Stimulated activated CD4-positive, alpha-beta T cell treated with anti-CD3 and anti-CD28 coated beads, Interleukin-2, amount 100 ng/mL, for 4 hours (primary cell): Measurements from ENCODE around the gene TMC8.
"Not testable (repeated sequence)": the region's sequence is repeated elsewhere in the genome, so short reads cannot be mapped to it uniquely, and the experiment has no call there.

ENCODE experiments used
- DNase-seq: peaks from one replicate; pipeline ENCODE4 v3.0.0-alpha.2; 2020; ENCODE audit warnings: low read depth

TMC8 gene

GRCh38 chr17:78135858-78136500 is 5.4 kb downstream of the TMC8 start:
- DNase-seq = no peak

- DNase-seq = no peak
Measured at GRCh38 chr17:78137392-78138203, 7.0 kb downstream of the TMC8 start.

GRCh38 chr17:78138204-78139060 is 7.9 kb downstream of the TMC8 start:
- no peak for DNase-seq

- DNase-seq = not testable (repeated sequence)
Measured at GRCh38 chr17:78139861-78140168, 9.2 kb downstream of the TMC8 start.

GRCh38 chr17:78140169-78141051 is 9.8 kb downstream of the TMC8 start:
- peak; percentile 85 for DNase-seq

GRCh38 chr17:78141437-78142118 is 11.0 kb downstream of the TMC8 start:
- DNase-seq = no peak

GRCh38 chr17:78142119-78142861 is 11.7 kb downstream of the TMC8 start:
- no peak for DNase-seq

GRCh38 chr17:78143214-78144146 is 12.9 kb downstream of the TMC8 start:
- DNase-seq = no peak

- DNase-seq = no peak
Measured at GRCh38 chr17:78144147-78144719, 13.7 kb downstream of the TMC8 start.

GRCh38 chr17:78144736-78145641 is 14.4 kb downstream of the TMC8 start:
- no peak for DNase-seq

- DNase-seq = no peak
Measured at GRCh38 chr17:78146471-78146869, 15.9 kb downstream of the TMC8 start.

- no peak for DNase-seq
Measured at GRCh38 chr17:78146881-78147280, 16.3 kb downstream of the TMC8 start.

GRCh38 chr17:78147315-78147998 is 16.9 kb downstream of the TMC8 start:
- DNase-seq = no peak

- DNase-seq = no peak
Measured at GRCh38 chr17:78148286-78149016, 17.9 kb downstream of the TMC8 start.

GRCh38 chr17:78151514-78152008 is 21.0 kb downstream of the TMC8 start:
- DNase-seq = no peak
